SU-DHL-6 (cell line): ENCODE results near the gene ITGB6.

Experiments
- H2AFZ ChIP-seq: fragments of 200-600 bp; sonication (generic); 2 replicates; pipeline ENCODE4 v1.6.1; 2014; ENCODE audit warnings: low read depth, mild to moderate bottlenecking, moderate library complexity, mixed read lengths, antibody characterized with exemption, low read length; ENCODE audit not compliant: severe bottlenecking
- H3F3A ChIP-seq: fragments of 200-600 bp; shearing (Covaris generic); 2 replicates; pipeline ENCODE4 v1.6.0; 2016; ENCODE audit warnings: antibody characterized with exemption, mild to moderate bottlenecking; ENCODE audit not compliant: insufficient read depth
- H3K27ac ChIP-seq: fragments of 200-600 bp; sonication (generic); 2 replicates; pipeline ENCODE4 v1.5.1; 2016; ENCODE audit warnings: low read depth, mild to moderate bottlenecking, low read length, moderate library complexity, mixed read lengths
- H3K27me3 ChIP-seq: fragments of 200-600 bp; sonication (generic), shearing (Covaris generic); 2 replicates; pipeline ENCODE4 v1.6.0; 2014; ENCODE audit warnings: mild to moderate bottlenecking, low read length
- H3K36me3 ChIP-seq: fragments of 200-600 bp; sonication (generic); 2 replicates; pipeline ENCODE4 v1.6.1; 2014; ENCODE audit warnings: mild to moderate bottlenecking, low read length, mixed read lengths
- H3K4me2 ChIP-seq: fragments of 300-600, 200-600 bp; shearing (Covaris generic), sonication (generic); 2 replicates; pipeline ENCODE4 v1.6.0; 2014; ENCODE audit warnings: low read length, low read depth, mild to moderate bottlenecking; ENCODE audit not compliant: poor library complexity, severe bottlenecking
- H3K4me3 ChIP-seq: fragments of 200-600 bp; sonication (generic); 2 replicates; pipeline ENCODE4 v1.5.1; 2014; ENCODE audit warnings: antibody characterized with exemption, low read length, mild to moderate bottlenecking, mixed read lengths; ENCODE audit not compliant: insufficient read depth, poor library complexity, severe bottlenecking
- H3K79me2 ChIP-seq: fragments of 200-600 bp; sonication (generic); 2 replicates; pipeline ENCODE4 v1.6.1; 2014; ENCODE audit warnings: mild to moderate bottlenecking, low read length, moderate library complexity; ENCODE audit not compliant: insufficient read depth
- H3K9ac ChIP-seq: fragments of 200-600 bp; sonication (generic); 2 replicates; pipeline ENCODE4 v1.7.0; 2014; ENCODE audit warnings: mild to moderate bottlenecking, low read length
- H3K9me2 ChIP-seq: fragments of 200-600 bp; sonication (generic); replicated peaks from 2 replicates; pipeline ENCODE4 v1.6.1; 2014; ENCODE audit warnings: low read length; ENCODE audit not compliant: insufficient read depth
- H3K9me3 ChIP-seq: fragments of 200-600 bp; sonication (generic); 2 replicates; pipeline ENCODE4 v1.6.1; 2014; ENCODE audit warnings: low read length, mixed read lengths; ENCODE audit not compliant: insufficient read depth
- H4K20me1 ChIP-seq: fragments of 200-600 bp; sonication (generic); 2 replicates; pipeline ENCODE4 v1.6.1; 2014; ENCODE audit warnings: low read depth, mild to moderate bottlenecking, antibody characterized with exemption, low read length, moderate library complexity, mixed read lengths
- CTCF ChIP-seq: fragments of 200-600 bp; sonication (generic); IDR thresholded peaks from one replicate; pipeline ENCODE4 v1.5.1; 2017; ENCODE audit warnings: antibody characterized with exemption, mild to moderate bottlenecking, low read length, moderate library complexity; ENCODE audit not compliant: insufficient read depth, poor library complexity, severe bottlenecking
- EZH2phosphoT487 ChIP-seq: fragments of 200-600 bp; sonication (generic), shearing (Covaris generic); conservative IDR thresholded peaks from 2 replicates; pipeline ENCODE4 v1.6.1; 2018; ENCODE audit warnings: mild to moderate bottlenecking, antibody characterized with exemption, low read length, moderate library complexity, mixed read lengths

Gene ITGB6

GRCh38 chr2:160055726-160056108 is 144.4 kb downstream of the ITGB6 start:
- no peaks in the 10 kb centered on the region for H3K9me2 ChIP-seq
- H3K36me3 ChIP-seq = no peaks in the 10 kb centered on the region
- no peak overlapping the region for H3K9ac ChIP-seq
- TF ChIP-seq CTCF (no peak), EZH2phosphoT487 (no peak)
- H3K4me3 ChIP-seq = no peak overlapping the region
- H2AFZ ChIP-seq = no peak overlapping the region
- H3K9me3 ChIP-seq = no peaks in the 10 kb centered on the region
- H3K79me2 ChIP-seq = no peaks in the 10 kb centered on the region
- no peak overlapping the region for H3K27ac ChIP-seq
- no peaks in the 10 kb centered on the region for H3F3A ChIP-seq
- H3K4me2 ChIP-seq = no peak overlapping the region
- no peaks in the 10 kb centered on the region for H4K20me1 ChIP-seq
- no peaks in the 10 kb centered on the region for H3K27me3 ChIP-seq

GRCh38 chr2:160054984-160055725 is 144.9 kb downstream of the ITGB6 start:
- no peak for TF ChIP-seq CTCF
- TF ChIP-seq EZH2phosphoT487 = no peak
- H3K9me2 ChIP-seq = no peaks in the 10 kb centered on the region
- no peak overlapping the region for H3K4me3 ChIP-seq
- H3K27ac ChIP-seq = no peak overlapping the region
- no peaks in the 10 kb centered on the region for H4K20me1 ChIP-seq
- H3K79me2 ChIP-seq = no peaks in the 10 kb centered on the region
- no peaks in the 10 kb centered on the region for H3K9me3 ChIP-seq
- no peaks in the 10 kb centered on the region for H3K27me3 ChIP-seq
- no peaks in the 10 kb centered on the region for H3K36me3 ChIP-seq
- H2AFZ ChIP-seq = no peak overlapping the region
- no peaks in the 10 kb centered on the region for H3F3A ChIP-seq
- H3K4me2 ChIP-seq = no peak overlapping the region
- H3K9ac ChIP-seq = no peak overlapping the region

- TF ChIP-seq CTCF (no peak), EZH2phosphoT487 (no peak)
- no peak overlapping the region for H3K4me2 ChIP-seq
- no peaks in the 10 kb centered on the region for H3K36me3 ChIP-seq
- H3K9ac ChIP-seq = no peak overlapping the region
- no peaks in the 10 kb centered on the region for H3K9me3 ChIP-seq
- no peaks in the 10 kb centered on the region for H3K27me3 ChIP-seq
- no peaks in the 10 kb centered on the region for H3K9me2 ChIP-seq
- H3K27ac ChIP-seq = no peak overlapping the region
- no peak overlapping the region for H3K4me3 ChIP-seq
- H3F3A ChIP-seq = no peaks in the 10 kb centered on the region
- no peaks in the 10 kb centered on the region for H4K20me1 ChIP-seq
- H3K79me2 ChIP-seq = no peaks in the 10 kb centered on the region
- no peak overlapping the region for H2AFZ ChIP-seq
Observed at GRCh38 chr2:160053946-160054345, 146.1 kb downstream of the ITGB6 start.
